NCI-H2171 (cell line): ENCODE data around the gene DAPK2.

Experiments
- DNase-seq: peaks from one replicate; lab custom pipeline; 2025; lab: John Stamatoyannopoulos, UW

Gene DAPK2

GRCh38 chr15:63996794-63997357 is 49.4 kb downstream of the DAPK2 start:
- DNase-seq, result no peak

- no peak for DNase-seq
Measured at GRCh38 chr15:63995789-63996188, 50.5 kb downstream of the DAPK2 start.

- no peak for DNase-seq
Measured at GRCh38 chr15:63994073-63994600, 52.1 kb downstream of the DAPK2 start.

DNA sequence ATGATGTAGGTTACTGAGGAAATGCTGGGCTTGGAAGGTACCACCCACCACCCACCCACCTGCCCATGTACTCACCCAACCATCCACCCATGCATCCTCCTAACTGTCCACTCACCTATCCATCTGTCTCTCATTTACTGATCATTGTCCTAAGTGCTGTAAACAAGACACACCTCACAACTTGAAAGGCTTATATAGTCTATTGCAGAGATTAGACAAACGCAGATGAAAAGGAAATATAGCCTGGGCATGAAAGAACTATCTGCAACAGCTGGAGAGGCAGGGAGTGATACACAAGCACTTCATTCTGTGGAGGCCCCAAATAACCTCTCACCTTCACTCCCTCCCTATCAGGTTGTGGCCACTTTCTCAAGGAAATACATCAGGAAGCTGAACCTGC is 54.0 kb downstream of the DAPK2 start:
- no peak for DNase-seq

DNA sequence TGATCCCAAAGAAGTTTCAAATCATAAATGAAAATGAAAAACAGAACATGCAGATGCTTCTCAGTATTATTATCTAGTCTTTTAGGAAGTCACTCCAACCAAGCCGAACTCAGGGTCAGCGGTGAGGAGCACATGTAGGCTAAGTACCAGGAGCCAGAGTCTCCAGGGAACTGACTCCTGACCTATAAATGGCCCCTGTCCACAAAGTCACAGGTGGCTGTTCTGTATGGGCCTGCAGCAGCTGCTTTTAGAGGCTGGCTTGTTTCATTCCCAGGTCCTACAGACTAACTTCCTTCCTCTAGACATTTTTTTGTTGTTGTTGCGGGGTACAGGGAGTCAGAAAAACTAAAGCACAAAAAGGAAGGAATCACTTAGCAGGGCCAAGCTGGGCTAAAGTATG is 54.6 kb downstream of the DAPK2 start:
- DNase-seq, result no peak

DNA sequence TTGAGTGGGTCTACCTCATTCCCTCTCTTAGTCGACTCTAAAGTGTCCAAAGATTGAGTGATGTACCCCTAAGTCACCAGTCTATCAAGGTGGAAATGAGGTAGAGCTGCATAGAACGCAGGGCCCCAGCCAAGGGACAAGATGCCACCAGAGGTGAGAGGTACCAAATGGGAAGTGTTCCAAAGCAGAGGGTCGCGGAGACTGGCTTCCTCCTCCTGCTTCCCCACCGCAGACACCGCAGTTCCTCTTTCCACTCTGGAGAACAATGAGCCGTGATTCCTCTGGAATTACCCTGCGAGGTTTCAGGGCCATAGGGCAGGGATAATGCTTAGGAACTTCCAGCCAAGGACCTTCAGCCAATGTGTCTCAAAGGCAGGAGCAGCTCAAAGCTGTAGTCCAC is 55.8 kb downstream of the DAPK2 start:
- no peak for DNase-seq

GRCh38 chr15:63987796-63988378 is 58.4 kb downstream of the DAPK2 start:
- DNase-seq, result no peak

DNA sequence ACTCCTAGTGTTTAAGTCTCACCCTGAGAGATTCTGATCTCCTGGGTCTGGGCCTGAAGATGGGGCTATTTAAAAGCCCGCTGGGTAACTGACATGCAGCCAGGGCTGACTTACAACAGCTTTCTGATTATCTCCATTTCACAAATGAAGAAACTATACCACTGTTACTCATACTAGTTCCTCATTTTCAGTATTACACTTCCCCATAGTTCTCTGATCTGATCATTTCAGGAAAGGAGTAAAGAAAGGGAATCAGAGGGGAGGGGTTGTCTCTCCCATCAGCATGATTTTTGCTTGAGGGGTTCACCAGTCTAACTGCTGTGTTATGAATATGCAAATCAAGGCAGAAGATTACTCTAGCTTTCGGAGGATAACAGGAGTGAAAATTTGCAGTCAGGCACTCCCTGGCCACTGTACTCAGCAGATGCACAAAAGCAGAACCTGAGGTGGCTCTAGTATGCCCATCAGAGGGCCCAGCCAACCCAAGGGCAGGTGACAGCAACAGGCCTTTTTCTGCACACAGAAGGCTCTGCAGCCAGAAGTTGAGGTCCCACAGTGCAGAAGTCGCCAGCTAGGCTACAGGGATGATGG is 59.4 kb downstream of the DAPK2 start:
- DNase-seq, result no peak

DNA sequence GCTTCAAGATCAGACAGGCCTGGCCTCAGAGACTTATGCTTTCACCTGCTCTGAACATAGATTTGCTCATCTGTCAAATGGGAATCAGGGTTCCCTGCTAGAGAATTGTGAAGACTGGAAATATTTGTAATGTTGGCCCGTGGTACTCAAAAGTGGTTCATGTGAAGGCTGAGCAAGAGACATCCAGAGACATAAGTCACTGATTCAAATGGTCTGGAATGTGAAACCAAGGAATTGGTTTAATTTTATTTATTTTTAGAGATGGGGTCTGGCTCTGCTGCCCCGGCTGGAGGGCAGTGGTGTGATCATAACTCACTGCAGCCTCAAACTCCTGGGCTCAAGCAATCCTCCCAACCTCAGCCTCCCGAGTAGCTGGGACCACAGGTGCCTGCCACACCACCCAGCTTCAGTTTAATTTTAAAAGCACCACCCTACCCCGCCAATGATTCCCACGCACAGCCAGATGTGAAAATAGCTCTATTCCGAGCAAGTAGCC is 60.1 kb downstream of the DAPK2 start:
- no peak for DNase-seq

- no peak for DNase-seq
Measured at GRCh38 chr15:63985221-63986184, 60.8 kb downstream of the DAPK2 start.

DNA sequence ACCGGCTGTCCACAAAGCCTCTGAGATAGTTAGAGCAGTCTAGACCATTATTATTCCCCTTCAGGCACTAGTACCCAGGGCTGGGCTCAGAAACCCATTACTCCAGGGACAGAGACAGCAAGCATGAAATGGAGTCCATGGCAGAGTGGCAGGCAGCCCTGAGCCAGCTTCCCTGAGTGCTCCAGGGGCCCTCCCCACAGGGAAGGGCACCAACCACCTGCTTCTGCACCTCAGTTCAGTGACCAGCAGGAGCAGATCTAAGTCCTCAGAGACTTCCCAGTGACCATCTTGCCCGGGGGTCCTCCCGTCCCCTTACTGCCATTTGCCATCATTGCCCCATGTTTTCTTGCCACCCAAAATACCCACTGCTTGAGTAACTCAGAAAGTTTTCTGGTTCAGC is 62.0 kb downstream of the DAPK2 start:
- no peak for DNase-seq

DNA sequence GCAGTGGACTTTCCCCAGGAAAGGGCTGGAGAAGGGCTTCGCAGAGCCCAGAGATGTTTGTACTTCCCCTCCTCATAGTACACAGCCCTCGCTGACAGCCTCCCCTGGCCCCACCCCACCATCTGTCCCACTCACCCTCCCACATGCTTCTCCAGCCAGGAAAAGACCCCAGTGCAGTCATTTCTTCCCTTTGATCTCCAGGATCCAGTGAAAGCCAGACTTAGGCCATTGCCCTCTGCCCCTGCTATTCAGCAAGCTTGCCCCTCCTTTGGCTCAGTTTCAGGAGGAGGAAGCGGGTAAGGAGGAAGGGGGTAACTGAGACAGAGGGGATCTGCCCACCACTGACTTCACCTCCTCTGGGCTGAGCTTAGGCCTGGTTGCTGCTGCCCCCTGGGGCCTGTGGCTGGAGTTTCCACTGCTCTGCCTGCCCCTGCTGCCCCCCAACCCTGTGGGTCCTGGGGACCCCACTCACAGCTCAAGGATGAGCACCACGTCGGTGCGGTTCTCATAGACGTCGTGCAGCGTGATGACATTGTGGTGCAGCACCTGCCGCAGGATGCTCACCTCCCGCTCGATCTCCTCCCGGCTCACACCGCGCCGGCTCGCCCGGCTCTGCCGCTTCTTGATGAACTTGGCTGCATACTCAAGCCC is 63.1 kb downstream of the DAPK2 start:
- peak; percentile 30 for DNase-seq

DNA sequence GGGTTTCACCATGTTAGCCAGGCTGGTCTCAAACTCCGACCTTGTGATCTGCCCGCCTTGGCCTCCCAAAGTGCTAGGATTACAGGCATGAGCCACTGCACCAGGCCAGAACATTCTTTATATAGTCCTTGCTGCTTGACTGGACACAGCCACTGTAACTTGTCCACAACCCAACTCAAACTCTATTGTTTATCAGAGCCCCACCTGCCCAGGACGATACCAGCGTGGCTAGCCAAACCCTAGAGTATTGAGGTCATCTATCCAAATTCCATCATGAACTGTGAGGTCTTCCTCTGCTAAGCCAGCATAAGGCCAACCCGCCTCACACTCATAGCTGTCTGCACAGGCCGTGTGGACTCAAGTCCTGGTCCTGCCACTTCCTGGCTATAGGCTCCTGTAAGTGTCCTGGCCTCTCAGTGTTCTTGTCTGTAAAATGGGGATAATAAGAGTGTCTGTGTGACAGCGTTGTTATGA is 63.9 kb downstream of the DAPK2 start:
- DNase-seq, result no peak

DNA sequence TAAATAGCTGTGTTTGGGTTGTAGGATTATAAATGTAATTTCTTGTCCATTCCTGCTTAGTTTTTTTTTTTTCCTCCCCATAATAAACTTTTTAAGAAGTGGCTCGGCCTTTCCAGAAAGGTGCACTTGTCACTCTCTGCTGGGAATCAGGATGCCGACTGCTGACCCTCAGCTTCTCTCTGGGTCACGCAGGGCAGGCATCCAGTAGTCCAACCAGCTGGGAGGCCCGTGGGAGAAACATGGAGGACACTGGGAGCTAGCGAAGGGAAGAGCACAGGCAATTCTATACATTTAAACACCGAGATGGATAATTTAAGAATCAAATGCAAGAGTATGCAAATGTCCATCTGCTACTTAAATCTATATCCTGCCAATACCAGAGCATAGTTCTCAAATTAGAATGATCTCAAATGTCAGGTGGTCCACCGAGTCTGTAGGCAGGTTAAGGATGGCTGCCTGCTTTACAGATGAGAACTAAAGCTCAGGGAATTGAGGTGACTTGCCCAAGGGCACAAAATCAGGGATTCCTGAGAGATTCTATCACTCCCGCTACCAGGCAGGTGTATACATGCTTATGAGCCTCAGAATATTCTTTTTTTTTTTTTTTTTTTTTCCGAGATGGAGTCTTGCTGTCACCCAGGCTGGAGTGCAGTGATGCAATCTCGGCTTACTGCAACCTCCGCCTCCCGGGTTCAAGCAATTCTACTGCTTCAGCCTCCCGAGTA is 64.5 kb downstream of the DAPK2 start:
- DNase-seq, result no peak

GRCh38 chr15:63979262-63979793 is 67.0 kb downstream of the DAPK2 start:
- DNase-seq, result no peak

GRCh38 chr15:63978511-63979261 is 67.6 kb downstream of the DAPK2 start:
- no peak for DNase-seq

DNA sequence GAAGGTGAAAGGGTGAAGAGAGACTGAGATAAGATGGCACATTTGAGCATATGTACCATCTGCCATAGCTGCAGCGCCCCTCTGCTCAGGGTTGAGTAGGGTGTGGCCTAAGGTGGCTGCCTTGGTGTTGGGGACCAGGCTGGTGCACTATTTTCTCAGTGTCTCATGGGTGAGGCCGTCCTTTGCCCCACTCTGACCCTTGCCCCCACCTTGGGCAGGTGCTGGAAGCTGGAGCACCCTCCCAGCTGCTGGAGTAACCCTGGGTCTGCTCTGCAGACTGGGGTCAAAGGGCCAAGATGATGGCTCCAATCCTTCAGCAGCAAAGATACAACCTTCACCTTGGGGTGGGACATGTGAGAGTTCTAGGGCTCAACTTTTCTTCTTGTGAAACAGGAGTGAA is 69.2 kb downstream of the DAPK2 start:
- DNase-seq, result no peak

GRCh38 chr15:63974021-63974420 is 72.3 kb downstream of the DAPK2 start:
- DNase-seq, result no peak

DNA sequence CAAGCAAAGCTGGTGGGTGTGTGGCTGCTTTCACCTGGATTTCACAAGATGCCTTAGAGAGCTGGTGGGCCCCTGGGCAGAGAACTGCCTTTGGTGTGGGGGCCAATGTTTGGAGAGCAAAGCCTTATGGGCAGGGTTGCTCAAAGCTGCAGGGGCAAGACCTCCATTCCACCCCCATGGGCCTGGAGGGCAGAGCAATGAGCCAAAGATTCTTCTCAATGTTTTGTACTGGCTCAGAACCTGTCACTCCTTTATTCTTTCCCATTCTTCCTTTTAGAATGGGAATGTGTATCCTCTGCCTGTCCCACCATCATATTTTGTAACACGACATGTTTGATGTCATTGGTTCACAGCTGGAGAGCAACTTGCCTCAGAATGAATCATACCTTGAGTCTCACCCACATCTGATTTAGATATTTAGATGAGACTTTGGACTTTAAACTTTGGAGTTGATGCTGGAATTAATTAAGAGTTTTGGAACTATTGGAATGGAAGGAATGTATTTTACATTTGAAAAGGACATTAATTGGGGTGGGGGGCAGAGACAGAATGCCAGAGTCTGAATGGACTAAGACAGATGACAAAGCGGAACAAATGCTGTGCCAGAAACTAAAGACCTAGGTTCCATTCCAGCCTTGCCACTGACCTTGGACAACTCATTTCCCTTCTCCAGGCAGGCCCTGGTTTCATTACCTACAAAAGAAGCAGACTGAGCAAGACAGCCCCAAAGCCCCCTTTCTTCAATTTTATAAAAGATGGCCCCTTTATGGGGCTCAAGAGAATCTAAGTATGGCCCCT is 72.9 kb downstream of the DAPK2 start:
- DNase-seq, result no peak
